Skeletal muscle satellite cell (primary cell): Measurements from ENCODE around the gene MVB12B.

ENCODE experiments used
- H3K27me3 ChIP-seq: 2 replicates; pipeline ENCODE4 v1.7.0; 2013; ENCODE audit warnings: low read length; ENCODE audit not compliant: control insufficient read depth, insufficient read depth
- H3K36me3 ChIP-seq: 2 replicates; pipeline ENCODE4 v1.7.0; 2013; ENCODE audit warnings: mild to moderate bottlenecking, control low read depth, low read length; ENCODE audit not compliant: insufficient read depth
- H3K4me1 ChIP-seq: 2 replicates; pipeline ENCODE4 v1.7.0; 2013; ENCODE audit warnings: low read length; ENCODE audit not compliant: control insufficient read depth, insufficient read depth
- H3K4me2 ChIP-seq: 2 replicates; pipeline ENCODE4 v1.7.0; 2013; ENCODE audit warnings: mild to moderate bottlenecking, low read length
- H3K4me3 ChIP-seq: 2 replicates; pipeline ENCODE4 v1.7.0; 2013; ENCODE audit warnings: low read length
- H3K9ac ChIP-seq: 2 replicates; pipeline ENCODE4 v1.7.0; 2013; ENCODE audit warnings: mild to moderate bottlenecking, low read depth, low read length, moderate library complexity
- H3K9me3 ChIP-seq: replicated peaks from 2 replicates; pipeline ENCODE4 v1.7.0; 2013; ENCODE audit warnings: mild to moderate bottlenecking, control low read depth, low read length

MVB12B gene

DNA sequence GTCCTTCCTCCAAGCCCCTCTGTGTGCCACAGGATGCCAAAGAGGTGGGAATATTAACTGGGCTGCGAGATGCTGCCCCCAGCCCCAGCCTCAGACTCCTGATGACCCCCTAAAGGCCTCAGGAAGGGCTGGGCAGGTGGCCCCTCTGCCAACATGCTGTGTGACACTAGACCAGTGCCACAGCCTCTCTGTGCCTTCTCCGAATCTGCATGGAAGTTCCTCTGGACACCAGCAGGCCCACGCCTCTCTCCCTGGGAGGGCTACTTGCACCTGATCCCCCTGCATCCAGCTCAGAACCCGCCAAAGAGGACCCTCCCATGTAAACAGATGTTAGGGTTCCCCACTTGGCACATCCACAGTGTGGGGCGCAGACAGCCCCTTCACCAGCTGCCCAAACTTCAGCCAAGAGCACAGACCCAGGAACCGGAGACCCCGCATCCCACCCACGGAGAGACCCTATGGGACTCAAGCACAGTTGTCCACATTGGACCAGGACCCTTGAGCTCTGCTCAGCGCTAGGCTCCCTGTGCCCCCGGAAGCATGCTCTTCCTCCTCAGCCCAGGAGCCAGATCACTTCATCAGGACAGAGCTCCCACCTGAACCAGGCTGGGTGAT lies 195.5 kb downstream of the MVB12B start:
- Histone ChIP-seq H3K9ac (no peak overlapping the region), H3K4me3 (no peak overlapping the region), H3K4me2 (no peak overlapping the region), H3K9me3 (no peaks in the 10 kb centered on the region), H3K36me3 (no peaks in the 10 kb centered on the region), H3K4me1 (peaks cover 5% of the 10 kb centered on the region), H3K27me3 (peaks cover 93% of the 10 kb centered on the region)

GRCh38 chr9:126522612-126523356 lies 196.2 kb downstream of the MVB12B start:
- Histone ChIP-seq H3K27me3 (peaks cover 97% of the 10 kb centered on the region), H3K9ac (no peak overlapping the region), H3K4me2 (no peak overlapping the region), H3K36me3 (no peaks in the 10 kb centered on the region), H3K9me3 (no peaks in the 10 kb centered on the region), H3K4me1 (no peaks in the 10 kb centered on the region), H3K4me3 (no peak overlapping the region)

DNA sequence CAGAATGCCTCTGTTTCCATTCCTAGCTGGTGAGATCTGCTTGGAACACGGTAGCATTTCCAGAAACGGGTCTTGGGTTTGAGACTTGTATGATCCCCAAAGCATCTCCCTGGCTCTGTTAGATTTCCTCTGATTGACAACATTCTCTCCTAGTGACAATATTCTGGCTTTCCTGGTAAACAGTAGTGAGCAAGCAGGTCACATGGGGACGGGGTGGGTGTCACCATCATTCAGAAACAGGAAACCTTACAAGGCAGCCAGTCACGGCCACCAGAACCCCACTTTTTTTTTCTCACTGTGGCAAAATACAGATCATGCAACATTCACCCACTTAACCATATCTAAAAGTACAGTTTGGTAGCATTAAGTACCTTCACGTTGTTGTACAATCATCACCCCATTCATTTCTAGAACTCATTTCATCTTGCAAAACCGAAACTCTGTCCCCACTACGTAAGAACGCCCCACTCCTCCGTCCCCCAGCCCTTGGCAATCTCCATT lies 197.0 kb downstream of the MVB12B start:
- Histone ChIP-seq H3K9me3 (no peaks in the 10 kb centered on the region), H3K36me3 (no peaks in the 10 kb centered on the region), H3K4me1 (no peaks in the 10 kb centered on the region), H3K27me3 (peaks cover 96% of the 10 kb centered on the region), H3K4me2 (peak overlapping the region; percentile 16), H3K4me3 (no peak overlapping the region), H3K9ac (no peak overlapping the region)

GRCh38 chr9:126524353-126525077 lies 197.9 kb downstream of the MVB12B start:
- Histone ChIP-seq H3K27me3 (peaks cover 91% of the 10 kb centered on the region), H3K9ac (no peak overlapping the region), H3K36me3 (no peaks in the 10 kb centered on the region), H3K4me3 (no peak overlapping the region), H3K4me1 (no peaks in the 10 kb centered on the region), H3K9me3 (no peaks in the 10 kb centered on the region), H3K4me2 (no peak overlapping the region)

- peaks cover 88% of the 10 kb centered on the region for H3K27me3 ChIP-seq
- no peak overlapping the region for H3K4me3 ChIP-seq
- H3K9me3 ChIP-seq = no peaks in the 10 kb centered on the region
- no peak overlapping the region for H3K9ac ChIP-seq
- H3K4me2 ChIP-seq = no peak overlapping the region
- no peaks in the 10 kb centered on the region for H3K4me1 ChIP-seq
- H3K36me3 ChIP-seq = no peaks in the 10 kb centered on the region
These were observed 199.8 kb downstream of the MVB12B start for GRCh38 chr9:126526218-126527108.

GRCh38 chr9:126527109-126527825 lies 200.6 kb downstream of the MVB12B start:
- H3K9me3 ChIP-seq = no peaks in the 10 kb centered on the region
- no peaks in the 10 kb centered on the region for H3K36me3 ChIP-seq
- no peak overlapping the region for H3K4me3 ChIP-seq
- no peak overlapping the region for H3K9ac ChIP-seq
- no peaks in the 10 kb centered on the region for H3K4me1 ChIP-seq
- H3K27me3 ChIP-seq = peaks cover 87% of the 10 kb centered on the region
- H3K4me2 ChIP-seq = no peak overlapping the region

- H3K4me1 ChIP-seq = no peaks in the 10 kb centered on the region
These were observed 201.5 kb downstream of the MVB12B start for GRCh38 chr9:126528111-126528510.

DNA sequence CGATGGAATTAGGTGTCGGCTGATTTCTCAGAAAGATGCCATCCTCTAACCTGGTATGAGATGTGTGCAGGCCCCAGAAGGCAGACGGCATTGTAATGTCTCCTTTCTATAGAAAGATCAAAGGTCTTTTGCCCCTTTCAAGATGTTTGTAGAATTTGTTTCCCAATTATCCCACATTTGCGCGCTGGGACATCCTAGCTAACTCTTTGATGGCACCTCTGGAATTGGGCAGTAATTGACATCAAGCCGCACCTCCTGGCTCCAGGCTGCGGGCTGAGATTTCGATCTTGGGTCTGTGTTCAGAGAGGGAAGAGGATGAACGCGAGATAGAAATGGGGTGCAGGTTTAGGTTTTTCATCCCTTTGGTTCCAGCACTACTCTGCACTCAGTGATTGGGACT lies 202.3 kb downstream of the MVB12B start:
- Histone ChIP-seq H3K4me2 (no peak overlapping the region), H3K9me3 (no peaks in the 10 kb centered on the region), H3K9ac (no peak overlapping the region), H3K36me3 (no peaks in the 10 kb centered on the region), H3K4me1 (no peaks in the 10 kb centered on the region), H3K4me3 (no peak overlapping the region), H3K27me3 (peaks cover 79% of the 10 kb centered on the region)

More at GRCh38 chr9:126528111-126528510, 201.5 kb downstream of the MVB12B start:
- Histone ChIP-seq H3K4me3 (no peak overlapping the region), H3K9me3 (no peaks in the 10 kb centered on the region), H3K4me2 (no peak overlapping the region), H3K36me3 (no peaks in the 10 kb centered on the region), H3K27me3 (peaks cover 87% of the 10 kb centered on the region), H3K9ac (no peak overlapping the region)

GRCh38 chr9:126531035-126531571 lies 204.5 kb downstream of the MVB12B start:
- H3K9me3 ChIP-seq = no peaks in the 10 kb centered on the region
- H3K4me1 ChIP-seq = no peaks in the 10 kb centered on the region
- H3K4me2 ChIP-seq = no peak overlapping the region
- no peak overlapping the region for H3K4me3 ChIP-seq
- no peaks in the 10 kb centered on the region for H3K36me3 ChIP-seq
- peaks cover 74% of the 10 kb centered on the region for H3K27me3 ChIP-seq
- no peak overlapping the region for H3K9ac ChIP-seq

DNA sequence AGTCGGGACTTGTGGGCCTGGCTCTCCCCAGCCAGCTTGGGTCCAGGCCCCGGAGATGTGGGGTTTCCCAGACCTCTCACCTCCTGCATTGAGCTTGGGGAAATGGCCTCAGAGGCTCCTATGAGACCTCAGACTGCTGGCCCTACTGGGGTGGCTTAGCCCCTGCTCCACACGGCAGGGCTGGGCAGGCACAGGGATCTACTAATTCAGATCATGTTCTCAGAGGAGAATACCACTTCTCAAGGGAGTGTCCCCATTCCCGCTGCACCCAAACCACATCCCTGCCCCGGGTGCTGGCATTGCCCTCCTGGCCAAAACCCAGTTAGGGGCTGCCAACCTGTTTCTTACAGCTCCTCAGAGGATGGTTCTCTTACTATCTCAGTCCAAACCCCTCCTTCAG lies 205.0 kb downstream of the MVB12B start:
- Histone ChIP-seq H3K4me2 (no peak overlapping the region), H3K9ac (no peak overlapping the region), H3K4me3 (no peak overlapping the region), H3K27me3 (peaks cover 75% of the 10 kb centered on the region), H3K4me1 (no peaks in the 10 kb centered on the region), H3K36me3 (no peaks in the 10 kb centered on the region), H3K9me3 (no peaks in the 10 kb centered on the region)
